ENCODE data around the gene PCDHB16. TPM values are rescaled to one million over a fixed set of nuclear protein-coding genes. Genes with fewer than 3 reads are reported as not detected.
"Not testable (repeated sequence)": the region's sequence is repeated elsewhere in the genome, so short reads cannot be mapped to it uniquely, and the experiment has no call there.

PCDHB16 gene
- total RNA-seq, 1 donor = under 0.01 TPM

GRCh38 chr5:141199359-141200235 lies 17.4 kb downstream of the PCDHB16 start, which contains the start of gene PCDHB11:
TSS of gene PCDHB11 (plus strand) at chr5:141199627. CDS start at chr5:141199775, 148 bp downstream.
- no peak within 1 kb of the TSS for H3K4me3 ChIP-seq (ENCODE audit: low read depth, low read length)
- no peak for DNase-seq (ENCODE audit: low read depth)
- TF ChIP-seq, protein P1, sequence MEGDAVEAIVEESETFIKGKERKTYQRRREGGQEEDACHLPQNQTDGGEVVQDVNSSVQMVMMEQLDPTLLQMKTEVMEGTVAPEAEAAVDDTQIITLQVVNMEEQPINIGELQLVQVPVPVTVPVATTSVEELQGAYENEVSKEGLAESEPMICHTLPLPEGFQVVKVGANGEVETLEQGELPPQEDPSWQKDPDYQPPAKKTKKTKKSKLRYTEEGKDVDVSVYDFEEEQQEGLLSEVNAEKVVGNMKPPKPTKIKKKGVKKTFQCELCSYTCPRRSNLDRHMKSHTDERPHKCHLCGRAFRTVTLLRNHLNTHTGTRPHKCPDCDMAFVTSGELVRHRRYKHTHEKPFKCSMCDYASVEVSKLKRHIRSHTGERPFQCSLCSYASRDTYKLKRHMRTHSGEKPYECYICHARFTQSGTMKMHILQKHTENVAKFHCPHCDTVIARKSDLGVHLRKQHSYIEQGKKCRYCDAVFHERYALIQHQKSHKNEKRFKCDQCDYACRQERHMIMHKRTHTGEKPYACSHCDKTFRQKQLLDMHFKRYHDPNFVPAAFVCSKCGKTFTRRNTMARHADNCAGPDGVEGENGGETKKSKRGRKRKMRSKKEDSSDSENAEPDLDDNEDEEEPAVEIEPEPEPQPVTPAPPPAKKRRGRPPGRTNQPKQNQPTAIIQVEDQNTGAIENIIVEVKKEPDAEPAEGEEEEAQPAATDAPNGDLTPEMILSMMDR (IDR thresholded peaks at IDR 0.05; ENCODE audit: insufficient read depth, low read depth, low read length) = no peak

- not testable (repeated sequence) for DNase-seq (ENCODE audit: low read depth); H3K4me3 ChIP-seq (ENCODE audit: low read depth, low read length)
Measured at GRCh38 chr5:141201126-141201525, 18.9 kb downstream of the PCDHB16 start.

DNA sequence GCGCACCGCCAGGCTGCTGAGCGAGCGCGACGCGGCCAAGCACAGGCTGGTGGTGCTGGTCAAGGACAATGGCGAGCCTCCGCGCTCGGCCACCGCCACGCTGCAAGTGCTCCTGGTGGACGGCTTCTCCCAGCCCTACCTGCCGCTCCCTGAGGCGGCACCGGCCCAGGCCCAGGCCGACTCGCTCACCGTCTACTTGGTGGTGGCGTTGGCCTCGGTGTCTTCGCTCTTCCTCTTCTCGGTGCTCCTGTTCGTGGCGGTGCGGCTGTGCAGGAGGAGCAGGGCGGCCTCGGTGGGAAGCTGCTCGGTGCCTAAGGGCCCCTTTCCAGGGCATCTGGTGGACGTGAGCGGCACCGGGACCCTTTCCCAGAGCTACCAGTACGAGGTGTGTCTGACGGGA lies 19.5 kb downstream of the PCDHB16 start:
- not testable (repeated sequence) for H3K4me3 ChIP-seq (ENCODE audit: low read depth, low read length); DNase-seq (ENCODE audit: low read depth)

GRCh38 chr5:141208478-141208877 lies 26.3 kb downstream of the PCDHB16 start, which contains the start of gene PCDHB12:
TSS of gene PCDHB12 (plus strand) at chr5:141208719. CDS start at chr5:141208908, 189 bp downstream.
- H3K4me3 ChIP-seq (ENCODE audit: low read depth, low read length) = no peak within 1 kb of the TSS
- no peak for DNase-seq (ENCODE audit: low read depth)
- TF ChIP-seq, protein P1 (IDR thresholded peaks at IDR 0.05; ENCODE audit: insufficient read depth, low read depth, low read length) = no peak

DNA sequence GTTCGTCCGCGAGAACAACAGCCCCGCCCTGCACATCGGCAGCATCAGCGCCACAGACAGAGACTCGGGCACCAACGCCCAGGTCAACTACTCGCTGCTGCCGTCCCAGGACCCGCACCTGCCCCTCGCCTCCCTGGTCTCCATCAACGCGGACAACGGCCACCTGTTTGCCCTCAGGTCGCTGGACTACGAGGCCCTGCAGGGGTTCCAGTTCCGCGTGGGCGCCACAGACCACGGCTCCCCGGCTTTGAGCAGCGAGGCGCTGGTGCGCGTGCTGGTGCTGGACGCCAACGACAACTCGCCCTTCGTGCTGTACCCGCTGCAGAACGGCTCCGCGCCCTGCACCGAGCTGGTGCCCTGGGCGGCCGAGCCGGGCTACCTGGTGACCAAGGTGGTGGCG lies 28.1 kb downstream of the PCDHB16 start:
- H3K4me3 ChIP-seq (ENCODE audit: low read depth, low read length); DNase-seq (ENCODE audit: low read depth): not testable (repeated sequence)

DNA sequence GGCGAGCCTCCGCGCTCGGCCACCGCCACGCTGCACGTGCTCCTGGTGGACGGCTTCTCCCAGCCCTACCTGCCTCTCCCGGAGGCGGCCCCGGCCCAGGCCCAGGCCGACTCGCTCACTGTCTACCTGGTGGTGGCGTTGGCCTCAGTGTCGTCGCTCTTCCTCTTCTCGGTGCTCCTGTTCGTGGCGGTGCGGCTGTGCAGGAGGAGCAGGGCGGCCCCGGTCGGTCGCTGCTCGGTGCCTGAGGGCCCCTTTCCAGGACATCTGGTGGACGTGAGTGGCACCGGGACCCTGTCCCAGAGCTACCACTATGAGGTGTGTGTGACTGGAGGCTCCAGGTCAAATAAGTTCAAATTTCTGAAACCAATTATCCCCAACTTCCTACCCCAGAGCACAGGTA lies 28.7 kb downstream of the PCDHB16 start:
- not testable (repeated sequence) for H3K4me3 ChIP-seq (ENCODE audit: low read depth, low read length); DNase-seq (ENCODE audit: low read depth)

DNA sequence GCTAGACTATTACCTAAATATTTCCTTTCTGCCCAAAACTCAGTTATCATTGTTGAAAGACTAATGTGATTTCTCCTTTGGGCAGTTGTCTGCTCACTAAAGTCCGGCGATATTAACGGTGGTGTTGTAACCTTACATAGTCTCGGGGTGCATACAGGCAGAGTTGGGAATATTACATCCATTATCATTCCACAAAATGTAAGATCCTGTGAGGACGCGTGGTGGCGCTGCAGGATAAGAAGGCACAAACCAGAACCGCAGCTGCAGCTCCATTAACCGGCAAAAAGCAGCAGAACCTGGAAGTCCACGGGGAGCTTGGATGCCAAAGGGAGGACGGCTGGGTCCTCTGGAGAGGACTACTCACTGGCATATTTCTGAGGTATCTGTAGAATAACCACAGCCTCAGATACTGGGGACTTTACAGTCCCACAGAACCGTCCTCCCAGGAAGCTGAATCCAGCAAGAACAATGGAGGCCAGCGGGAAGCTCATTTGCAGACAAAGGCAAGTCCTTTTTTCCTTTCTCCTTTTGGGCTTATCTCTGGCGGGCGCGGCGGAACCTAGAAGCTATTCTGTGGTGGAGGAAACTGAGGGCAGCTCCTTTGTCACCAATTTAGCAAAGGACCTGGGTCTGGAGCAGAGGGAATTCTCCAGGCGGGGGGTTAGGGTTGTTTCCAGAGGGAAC lies 31.6 kb downstream of the PCDHB16 start, which contains the start of gene PCDHB13:
Gene PCDHB13, plus strand, starts transcription at position 264 of the 684 bp plus-strand sequence. Its CDS starts 205 bp downstream, at position 469.
- H3K4me3 ChIP-seq (ENCODE audit: low read depth, low read length) = not testable (repeated sequence)
- peak; percentile 16 for DNase-seq (ENCODE audit: low read depth)
- TF ChIP-seq, protein P1 (IDR thresholded peaks at IDR 0.05; ENCODE audit: insufficient read depth, low read depth, low read length) = peak; percentile 17

- not testable (repeated sequence) for DNase-seq (ENCODE audit: low read depth); H3K4me3 ChIP-seq (ENCODE audit: low read depth, low read length)
Measured at GRCh38 chr5:141214583-141214982, 32.4 kb downstream of the PCDHB16 start.

GRCh38 chr5:141215504-141215903 lies 33.3 kb downstream of the PCDHB16 start:
- not testable (repeated sequence) for DNase-seq (ENCODE audit: low read depth); H3K4me3 ChIP-seq (ENCODE audit: low read depth, low read length)

DNA sequence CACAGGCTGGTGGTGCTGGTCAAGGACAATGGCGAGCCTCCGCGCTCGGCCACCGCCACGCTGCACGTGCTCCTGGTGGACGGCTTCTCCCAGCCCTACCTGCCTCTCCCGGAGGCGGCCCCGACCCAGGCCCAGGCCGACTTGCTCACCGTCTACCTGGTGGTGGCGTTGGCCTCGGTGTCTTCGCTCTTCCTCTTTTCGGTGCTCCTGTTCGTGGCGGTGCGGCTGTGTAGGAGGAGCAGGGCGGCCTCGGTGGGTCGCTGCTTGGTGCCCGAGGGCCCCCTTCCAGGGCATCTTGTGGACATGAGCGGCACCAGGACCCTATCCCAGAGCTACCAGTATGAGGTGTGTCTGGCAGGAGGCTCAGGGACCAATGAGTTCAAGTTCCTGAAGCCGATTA lies 33.8 kb downstream of the PCDHB16 start:
- H3K4me3 ChIP-seq (ENCODE audit: low read depth, low read length); DNase-seq (ENCODE audit: low read depth): not testable (repeated sequence)
